Loucy (cell line): Measurements from ENCODE around the gene CTSH.

ENCODE experiments used
- CTCF ChIP-seq: fragments of 200-600 bp; sonication (generic); conservative IDR thresholded peaks from 2 replicates; pipeline ENCODE4 v1.5.1; 2014; ENCODE audit warnings: mild to moderate bottlenecking, antibody characterized with exemption, low read length
- EZH2phosphoT487 ChIP-seq: fragments of 200-600 bp; IDR thresholded peaks from 2 replicates; pipeline ENCODE4 v1.6.1; 2018; ENCODE audit warnings: antibody characterized with exemption, mild to moderate bottlenecking, moderate library complexity, borderline replicate concordance

- TF ChIP-seq CTCF (no peak), EZH2phosphoT487 (no peak)
Observed at GRCh38 chr15:78933187-78933822, 11.5 kb downstream of the CTSH start.
